ENCODE data around the gene COX7C.

The COX7C gene

GRCh38 chr5:86605881-86606280 is 11.9 kb upstream of the COX7C start:
- DNase-seq (ENCODE audit: extremely low read depth, low read depth): no peak
- no peak for TF ChIP-seq CTCF (IDR thresholded peaks at IDR 0.05; ENCODE audit: low read depth, low read length)

DNA sequence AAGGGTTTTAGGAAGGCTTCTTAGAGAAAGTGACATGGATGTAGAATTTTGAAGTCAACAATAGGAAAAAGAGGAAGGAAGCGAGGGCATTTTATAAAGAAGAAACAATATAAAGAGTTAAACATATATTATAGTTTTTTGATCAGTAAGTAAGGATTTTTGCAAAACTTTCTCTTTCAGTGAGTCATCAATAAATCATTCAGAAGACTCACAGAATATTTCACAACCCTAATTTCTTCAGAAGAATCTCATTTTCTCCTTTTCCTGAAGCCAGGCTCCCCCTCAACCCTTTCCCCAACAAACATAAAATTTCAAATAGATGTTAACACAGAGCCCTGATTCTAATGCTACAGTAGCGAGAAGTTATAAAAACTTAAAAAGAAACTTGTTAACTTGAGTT is 4.3 kb upstream of the COX7C start:
- no peak for DNase-seq (ENCODE audit: extremely low read depth, low read depth)
- TF ChIP-seq CTCF (IDR thresholded peaks at IDR 0.05; ENCODE audit: low read depth, low read length): no peak

DNA sequence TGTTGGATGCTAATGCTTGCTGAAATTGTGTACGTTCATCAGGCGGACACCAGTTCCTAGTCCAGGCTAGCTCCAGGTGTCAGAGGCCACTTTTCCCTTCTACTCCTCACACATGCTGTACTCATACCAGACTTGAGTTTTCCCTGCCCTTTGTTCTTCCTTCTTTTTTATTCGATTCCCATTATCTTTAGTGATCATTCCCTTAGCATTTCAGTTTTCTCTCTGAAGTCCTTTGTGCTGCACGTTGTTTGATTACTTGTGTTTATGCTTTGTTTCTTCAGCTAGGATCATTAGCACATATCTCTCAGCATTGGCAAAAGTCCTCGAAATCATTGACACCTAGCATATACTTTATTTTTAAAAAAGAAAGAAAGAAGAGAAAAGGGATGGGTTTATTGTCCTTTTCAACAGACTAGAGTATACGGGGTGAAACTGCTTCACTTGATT is 409 bp upstream of the COX7C start:
- TF ChIP-seq CTCF (IDR thresholded peaks at IDR 0.05; ENCODE audit: low read depth, low read length): no peak
- no peak for DNase-seq (ENCODE audit: extremely low read depth, low read depth)

GRCh38 chr5:86623785-86624483 is 6.2 kb downstream of the COX7C start:
- no peak for DNase-seq (ENCODE audit: extremely low read depth, low read depth)
- TF ChIP-seq CTCF (IDR thresholded peaks at IDR 0.05; ENCODE audit: low read depth, low read length): no peak

DNA sequence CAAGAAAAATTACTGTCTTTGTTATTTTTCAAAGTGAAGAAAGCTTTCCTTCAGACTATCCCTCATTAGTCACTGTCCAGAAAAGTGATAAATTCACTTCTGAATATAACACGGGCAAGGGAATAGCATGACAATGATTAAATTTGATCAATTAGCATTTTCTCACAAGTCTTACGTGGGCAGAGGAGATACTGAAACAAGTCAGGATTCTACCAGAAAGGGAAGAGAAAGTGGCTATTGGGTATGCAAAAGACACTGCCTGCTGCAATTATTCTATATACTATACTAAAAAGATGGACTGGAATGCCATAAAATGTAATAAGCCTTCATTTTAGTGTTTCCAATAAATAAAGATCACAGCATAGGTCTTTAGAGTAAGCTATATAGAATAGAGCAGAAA is 7.4 kb downstream of the COX7C start:
- DNase-seq (ENCODE audit: extremely low read depth, low read depth): no peak
- no peak for TF ChIP-seq CTCF (IDR thresholded peaks at IDR 0.05; ENCODE audit: low read depth, low read length)

DNA sequence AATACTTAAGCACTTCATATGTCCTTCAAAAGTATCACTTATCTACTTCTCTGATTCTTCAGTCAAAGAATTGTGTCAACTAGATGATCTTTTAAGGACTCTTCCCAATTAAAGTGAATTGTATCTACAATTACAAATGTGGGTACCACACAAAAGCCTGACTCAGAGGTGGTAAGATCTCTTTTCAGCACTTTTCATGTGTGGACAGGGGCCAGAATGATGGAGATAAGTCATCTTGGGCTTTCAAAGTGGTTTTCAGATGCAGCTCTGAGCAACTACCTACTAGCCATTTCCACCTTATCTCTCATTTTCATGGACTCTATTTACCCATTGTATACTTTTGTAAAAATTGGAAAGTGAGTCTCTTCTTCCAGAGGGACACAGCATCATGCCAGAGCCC is 8.4 kb downstream of the COX7C start:
- no peak for TF ChIP-seq CTCF (IDR thresholded peaks at IDR 0.05; ENCODE audit: low read depth, low read length)
- no peak for DNase-seq (ENCODE audit: extremely low read depth, low read depth)

GRCh38 chr5:86631165-86631564 is 13.4 kb downstream of the COX7C start:
- DNase-seq (ENCODE audit: extremely low read depth, low read depth): no peak
- TF ChIP-seq CTCF (IDR thresholded peaks at IDR 0.05; ENCODE audit: low read depth, low read length): no peak
